Measurements from ENCODE around the gene CYB561D2.

- TF ChIP-seq CTCF (IDR thresholded peaks at IDR 0.05; ENCODE audit: insufficient read depth, low read length, poor library complexity, severe bottlenecking) (no peak), EZH2phosphoT487 (conservative IDR thresholded peaks at IDR 0.05; ENCODE audit: low read length) (no peak)
Observed at GRCh38 chr3:50359760-50360110, 9.1 kb downstream of the CYB561D2 start.

Data from SU-DHL-6 (cell line).